Progenitor cell of endocrine pancreas (in vitro differentiated cells): ENCODE measurements around the gene TRAPPC1. TPM values are rescaled to one million over a fixed set of nuclear protein-coding genes. Genes with fewer than 3 reads are reported as not detected.

Experiments used
- DNase-seq: peaks from one replicate; pipeline ENCODE4 v3.0.0; 2021; ENCODE audit warnings: low spot score; ENCODE audit not compliant: unreplicated experiment
- H3K27ac Mint-ChIP-seq: 2 replicates; pipeline ENCODE4 v1.8.0; 2021; ENCODE audit warnings: mild to moderate bottlenecking, moderate library complexity, mixed read lengths
- H3K27me3 Mint-ChIP-seq: 2 replicates; pipeline ENCODE4 v1.8.0; 2021; ENCODE audit warnings: mixed read lengths
- H3K36me3 Mint-ChIP-seq: 2 replicates; pipeline ENCODE4 v1.8.0; 2022; ENCODE audit warnings: mixed read lengths; ENCODE audit not compliant: insufficient read depth
- H3K4me1 Mint-ChIP-seq: 2 replicates; pipeline ENCODE4 v1.8.0; 2021; ENCODE audit warnings: low read depth, mixed read lengths
- H3K4me3 Mint-ChIP-seq: 2 replicates; pipeline ENCODE4 v1.8.0; 2021; ENCODE audit warnings: low read depth, mild to moderate bottlenecking, moderate library complexity, mixed read lengths
- H3K9me3 Mint-ChIP-seq: 2 replicates; pipeline ENCODE4 v1.8.0; 2021; ENCODE audit warnings: low read depth, mixed read lengths
- CTCF ChIP-seq: fragments of 200-600 bp; sonication (generic); IDR thresholded peaks from one replicate; pipeline ENCODE4 v1.5.0; 2021; ENCODE audit warnings: antibody characterized with exemption, mild to moderate bottlenecking; ENCODE audit not compliant: unreplicated experiment
- total RNA-seq: library from RNA; stranded (reverse); gene quantifications from 2 replicates; pipeline ENCODE4 v1.2.1, GENCODE V29; 2021

Gene TRAPPC1
- total RNA-seq, 1 donor from 2014 or later, result 141 TPM

- no peaks in the 10 kb centered on the region for H3K27me3 Mint-ChIP-seq
- no peak overlapping the region for H3K4me3 Mint-ChIP-seq
- no peak overlapping the region for H3K27ac Mint-ChIP-seq
- no peaks in the 10 kb centered on the region for H3K9me3 Mint-ChIP-seq
- no peaks in the 10 kb centered on the region for H3K4me1 Mint-ChIP-seq
- TF ChIP-seq CTCF, result no peak
- DNase-seq, result no peak
- H3K36me3 Mint-ChIP-seq, result peaks cover 28% of the 10 kb centered on the region
Measured at GRCh38 chr17:7947651-7948050, 15.9 kb upstream of the TRAPPC1 start.

- DNase-seq, result no peak
- H3K9me3 Mint-ChIP-seq, result no peaks in the 10 kb centered on the region
- H3K4me1 Mint-ChIP-seq, result no peaks in the 10 kb centered on the region
- no peak overlapping the region for H3K27ac Mint-ChIP-seq
- no peak overlapping the region for H3K4me3 Mint-ChIP-seq
- H3K27me3 Mint-ChIP-seq, result no peaks in the 10 kb centered on the region
- peaks cover 28% of the 10 kb centered on the region for H3K36me3 Mint-ChIP-seq
- no peak for TF ChIP-seq CTCF
Measured at GRCh38 chr17:7946441-7946840, 14.7 kb upstream of the TRAPPC1 start.

GRCh38 chr17:7945651-7946050, 13.9 kb upstream of the TRAPPC1 start:
- H3K4me3 Mint-ChIP-seq, result no peak overlapping the region
- no peak for DNase-seq
- no peaks in the 10 kb centered on the region for H3K4me1 Mint-ChIP-seq
- peaks cover 29% of the 10 kb centered on the region for H3K36me3 Mint-ChIP-seq
- no peaks in the 10 kb centered on the region for H3K27me3 Mint-ChIP-seq
- no peak overlapping the region for H3K27ac Mint-ChIP-seq
- TF ChIP-seq CTCF, result no peak
- no peaks in the 10 kb centered on the region for H3K9me3 Mint-ChIP-seq

- no peak for DNase-seq
- Mint-ChIP-seq H3K27me3 (no peaks in the 10 kb centered on the region), H3K9me3 (no peaks in the 10 kb centered on the region), H3K4me1 (no peaks in the 10 kb centered on the region), H3K4me3 (no peak overlapping the region), H3K36me3 (peaks cover 29% of the 10 kb centered on the region), H3K27ac (no peak overlapping the region)
- TF ChIP-seq CTCF, result no peak
Measured at GRCh38 chr17:7944326-7944725, 12.6 kb upstream of the TRAPPC1 start.

GRCh38 chr17:7943291-7943690, 11.5 kb upstream of the TRAPPC1 start:
- no peak for TF ChIP-seq CTCF
- Mint-ChIP-seq H3K27me3 (no peaks in the 10 kb centered on the region), H3K4me1 (no peaks in the 10 kb centered on the region), H3K9me3 (no peaks in the 10 kb centered on the region), H3K36me3 (peaks cover 24% of the 10 kb centered on the region), H3K27ac (no peak overlapping the region), H3K4me3 (no peak overlapping the region)
- no peak for DNase-seq
